Activated CD4-positive, alpha-beta T cell treated with anti-CD3 and anti-CD28 coated beads, Interleukin-2, amount 50 U/mL, for 16 hours (primary cell): Measurements from ENCODE around the gene IKZF5.

Experiments used
- DNase-seq: peaks from one replicate; pipeline ENCODE4 v3.0.0-alpha.2; 2020

The IKZF5 gene

GRCh38 chr10:123014772-123015171 lies 6.2 kb upstream of the IKZF5 start:
- DNase-seq, result no peak

GRCh38 chr10:123013456-123014419 lies 5.1 kb upstream of the IKZF5 start:
- no peak for DNase-seq

GRCh38 chr10:123011987-123012386 lies 3.4 kb upstream of the IKZF5 start:
- DNase-seq, result no peak

- DNase-seq, result peak; percentile 8
These were observed 668 bp upstream of the IKZF5 start for GRCh38 chr10:123009105-123009820.

GRCh38 chr10:123007558-123008354 lies 839 bp downstream of the IKZF5 start:
- DNase-seq, result peak; percentile 66

GRCh38 chr10:123004298-123004697 lies 4.3 kb downstream of the IKZF5 start:
- no peak for DNase-seq

- DNase-seq, result no peak
These were observed 7.2 kb downstream of the IKZF5 start for GRCh38 chr10:123001370-123001769.

GRCh38 chr10:123000155-123000554 lies 8.4 kb downstream of the IKZF5 start:
- DNase-seq, result no peak

GRCh38 chr10:122999347-122999746 lies 9.2 kb downstream of the IKZF5 start:
- DNase-seq, result no peak

GRCh38 chr10:122998934-122999333 lies 9.7 kb downstream of the IKZF5 start:
- no peak for DNase-seq

- no peak for DNase-seq
These were observed 10.2 kb downstream of the IKZF5 start for GRCh38 chr10:122998360-122998917.

GRCh38 chr10:122997864-122998263 lies 10.7 kb downstream of the IKZF5 start:
- DNase-seq, result no peak

GRCh38 chr10:122995936-122996335 lies 12.7 kb downstream of the IKZF5 start:
- DNase-seq, result no peak

GRCh38 chr10:122993797-122994336 lies 14.7 kb downstream of the IKZF5 start:
- DNase-seq, result no peak

GRCh38 chr10:122992031-122992585 lies 16.5 kb downstream of the IKZF5 start:
- DNase-seq, result no peak

GRCh38 chr10:122990278-122990677 lies 18.3 kb downstream of the IKZF5 start:
- DNase-seq, result no peak

GRCh38 chr10:122988501-122988900 lies 20.1 kb downstream of the IKZF5 start:
- DNase-seq, result no peak

GRCh38 chr10:122986335-122986734 lies 22.3 kb downstream of the IKZF5 start:
- DNase-seq, result no peak

GRCh38 chr10:122984708-122985107 lies 23.9 kb downstream of the IKZF5 start:
- no peak for DNase-seq

GRCh38 chr10:122983898-122984297 lies 24.7 kb downstream of the IKZF5 start:
- no peak for DNase-seq

- DNase-seq, result peak; percentile 14
These were observed 27.5 kb downstream of the IKZF5 start for GRCh38 chr10:122981066-122981464.
